Effector memory CD8-positive, alpha-beta T cell (primary cell): ENCODE results near the gene FHDC1.
"Not testable (repeated sequence)": the region's sequence is repeated elsewhere in the genome, so short reads cannot be mapped to it uniquely, and the experiment has no call there.

Source experiments
- ATAC-seq: fragments of 150-1000 bp; cut with Tn5 transposase; replicated peaks from 2 replicates; pipeline ENCODE4 v1.10.0; 2021; ENCODE audit warnings: mild to moderate bottlenecking, moderate library complexity
- DNase-seq, 3 experiments: peaks; one replicate each; pipeline ENCODE4 v3.0.0; 2021
- H3K27ac Mint-ChIP-seq, 2 donors: one replicate each; pipeline ENCODE4 v1.8.0; 2022; ENCODE audit warnings: mild to moderate bottlenecking in 2 of 2, mixed read lengths in 2 of 2, moderate library complexity in 2 of 2
- H3K27me3 Mint-ChIP-seq, 2 donors: one replicate each; pipeline ENCODE4 v1.8.0; 2022; ENCODE audit warnings: mixed read lengths in 2 of 2
- H3K36me3 Mint-ChIP-seq: one replicate; pipeline ENCODE4 v1.8.0; 2022; ENCODE audit warnings: mild to moderate bottlenecking, moderate library complexity, mixed read lengths; ENCODE audit not compliant: insufficient read depth
- H3K4me1 Mint-ChIP-seq, 2 donors: one replicate each; pipeline ENCODE4 v1.8.0; 2022; ENCODE audit warnings: low read depth in 2 of 2, mixed read lengths in 2 of 2
- H3K4me3 Mint-ChIP-seq, 2 donors: one replicate each; pipeline ENCODE4 v1.8.0; 2022; ENCODE audit warnings: mild to moderate bottlenecking in 2 of 2, mixed read lengths in 2 of 2, moderate library complexity in 2 of 2
- H3K9me3 Mint-ChIP-seq, 2 donors: one replicate each; pipeline ENCODE4 v1.8.0; 2022; ENCODE audit warnings: mixed read lengths in 2 of 2
- total RNA-seq, 9 experiments: gene quantifications; one replicate each; lab custom pipeline; 2026; lab: John Stamatoyannopoulos, UW

FHDC1 gene
- 0 to 1.5 (median 0.25) reads per million in 9 experiments for total RNA-seq

GRCh38 chr4:152935631-152936445 is at the start of gene FHDC1:
Gene FHDC1 (plus strand): TSS chr4:152936323. CDS start chr4:152943058, 6,735 bp downstream.
- H3K9me3 Mint-ChIP-seq: no peaks in the 10 kb centered on the region
- peaks cover 14 to 18% of the 10 kb centered on the region in 2 donors for H3K4me1 Mint-ChIP-seq
- peaks cover 58 to 63% of the 10 kb centered on the region in 2 donors for H3K27me3 Mint-ChIP-seq
- H3K27ac Mint-ChIP-seq: no peak within 1 kb of the TSS
- peak within 1 kb of the TSS; percentile 40 to 72 for H3K4me3 Mint-ChIP-seq
- DNase-seq (no peak), ATAC-seq (peak; percentile 29)
- H3K36me3 Mint-ChIP-seq: no peaks in the 10 kb centered on the region

GRCh38 chr4:152887981-152888380 is 48.1 kb upstream of the FHDC1 start:
- DNase-seq (no peak), ATAC-seq (no peak)
- Mint-ChIP-seq H3K36me3 (peaks cover 4% of the 10 kb centered on the region), H3K27me3 (no peaks in the 10 kb centered on the region), H3K4me3 (no peak overlapping the region), H3K9me3 (no peaks in the 10 kb centered on the region), H3K27ac (no peak overlapping the region), H3K4me1 (no peaks in the 10 kb centered on the region)

- no peak overlapping the region for H3K4me3 Mint-ChIP-seq
- DNase-seq (no peak), ATAC-seq (no peak)
- no peaks in the 10 kb centered on the region for H3K27me3 Mint-ChIP-seq
- peak overlapping the region in 1 of 2 donors; percentile 13 for H3K27ac Mint-ChIP-seq
- H3K36me3 Mint-ChIP-seq: peaks cover 8% of the 10 kb centered on the region
- H3K4me1 Mint-ChIP-seq: peaks cover 0 to 4% of the 10 kb centered on the region in 2 donors
- H3K9me3 Mint-ChIP-seq: no peaks in the 10 kb centered on the region
Observed at GRCh38 chr4:152892974-152893373, 43.1 kb upstream of the FHDC1 start.

GRCh38 chr4:152894673-152895072 is 41.5 kb upstream of the FHDC1 start:
- no peak overlapping the region for H3K4me3 Mint-ChIP-seq
- peaks cover 10% of the 10 kb centered on the region for H3K36me3 Mint-ChIP-seq

GRCh38 chr4:152896811-152897210 is 39.3 kb upstream of the FHDC1 start:
- ATAC-seq: no peak
- Mint-ChIP-seq H3K36me3 (peaks cover 10% of the 10 kb centered on the region), H3K27me3 (no peaks in the 10 kb centered on the region), H3K9me3 (no peaks in the 10 kb centered on the region), H3K4me3 (no peak overlapping the region), H3K27ac (no peak overlapping the region), H3K4me1 (peaks cover 0 to 4% of the 10 kb centered on the region in 2 donors)
- no peak for DNase-seq

More at GRCh38 chr4:152894673-152895072, 41.5 kb upstream of the FHDC1 start:
- H3K27ac Mint-ChIP-seq: no peak overlapping the region
- DNase-seq: no peak
- H3K27me3 Mint-ChIP-seq: no peaks in the 10 kb centered on the region
- no peaks in the 10 kb centered on the region for H3K9me3 Mint-ChIP-seq
- no peak for ATAC-seq
- H3K4me1 Mint-ChIP-seq: peaks cover 0 to 4% of the 10 kb centered on the region in 2 donors

GRCh38 chr4:152898133-152898532 is 38.0 kb upstream of the FHDC1 start:
- not testable (repeated sequence) for H3K9me3 Mint-ChIP-seq, H3K4me3 Mint-ChIP-seq, DNase-seq, ATAC-seq, H3K4me1 Mint-ChIP-seq, H3K36me3 Mint-ChIP-seq, H3K27me3 Mint-ChIP-seq, H3K27ac Mint-ChIP-seq

GRCh38 chr4:152898606-152899005 is 37.5 kb upstream of the FHDC1 start:
- no peaks in the 10 kb centered on the region for H3K9me3 Mint-ChIP-seq
- H3K36me3 Mint-ChIP-seq: peaks cover 3% of the 10 kb centered on the region
- H3K4me1 Mint-ChIP-seq: peaks cover 0 to 4% of the 10 kb centered on the region in 2 donors
- DNase-seq (no peak), ATAC-seq (no peak)
- H3K4me3 Mint-ChIP-seq: no peak overlapping the region
- H3K27me3 Mint-ChIP-seq: no peaks in the 10 kb centered on the region
- no peak overlapping the region for H3K27ac Mint-ChIP-seq

- no peak for ATAC-seq
- no peak for DNase-seq
- H3K36me3 Mint-ChIP-seq: peaks cover 3% of the 10 kb centered on the region
- peaks cover 0 to 4% of the 10 kb centered on the region in 2 donors for H3K4me1 Mint-ChIP-seq
- H3K4me3 Mint-ChIP-seq: no peak overlapping the region
- H3K27me3 Mint-ChIP-seq: no peaks in the 10 kb centered on the region
- no peaks in the 10 kb centered on the region for H3K9me3 Mint-ChIP-seq
- H3K27ac Mint-ChIP-seq: no peak overlapping the region
Observed at GRCh38 chr4:152900395-152900794, 35.7 kb upstream of the FHDC1 start.

GRCh38 chr4:152901205-152901604 is 34.9 kb upstream of the FHDC1 start:
- no peaks in the 10 kb centered on the region for H3K27me3 Mint-ChIP-seq
- ATAC-seq (no peak), DNase-seq (no peak)
- H3K4me3 Mint-ChIP-seq: no peak overlapping the region
- peaks cover 3% of the 10 kb centered on the region for H3K36me3 Mint-ChIP-seq
- H3K4me1 Mint-ChIP-seq: no peaks in the 10 kb centered on the region
- H3K27ac Mint-ChIP-seq: no peak overlapping the region
- no peaks in the 10 kb centered on the region for H3K9me3 Mint-ChIP-seq

GRCh38 chr4:152903658-152904057 is 32.5 kb upstream of the FHDC1 start:
- ATAC-seq (no peak), DNase-seq (no peak)
- H3K9me3 Mint-ChIP-seq: no peaks in the 10 kb centered on the region
- no peak overlapping the region for H3K4me3 Mint-ChIP-seq
- H3K4me1 Mint-ChIP-seq: peaks cover 0 to 6% of the 10 kb centered on the region in 2 donors
- peaks cover 6% of the 10 kb centered on the region for H3K36me3 Mint-ChIP-seq
- no peaks in the 10 kb centered on the region for H3K27me3 Mint-ChIP-seq
- H3K27ac Mint-ChIP-seq: no peak overlapping the region

GRCh38 chr4:152909901-152910300 is 26.2 kb upstream of the FHDC1 start:
- ATAC-seq (no peak), DNase-seq (no peak)
- Mint-ChIP-seq H3K4me1 (peaks cover 0 to 6% of the 10 kb centered on the region in 2 donors), H3K27ac (no peak overlapping the region), H3K27me3 (no peaks in the 10 kb centered on the region), H3K36me3 (peaks cover 6% of the 10 kb centered on the region), H3K9me3 (no peaks in the 10 kb centered on the region), H3K4me3 (no peak overlapping the region)

GRCh38 chr4:152910521-152910920 is 25.6 kb upstream of the FHDC1 start:
- H3K36me3 Mint-ChIP-seq: peaks cover 6% of the 10 kb centered on the region
- no peaks in the 10 kb centered on the region for H3K9me3 Mint-ChIP-seq
- DNase-seq: no peak
- no peaks in the 10 kb centered on the region for H3K27me3 Mint-ChIP-seq
- peaks cover 0 to 6% of the 10 kb centered on the region in 2 donors for H3K4me1 Mint-ChIP-seq
- H3K4me3 Mint-ChIP-seq: no peak overlapping the region
- H3K27ac Mint-ChIP-seq: no peak overlapping the region
- ATAC-seq: no peak

GRCh38 chr4:152917543-152918395 is 18.4 kb upstream of the FHDC1 start:
- H3K9me3 Mint-ChIP-seq: peaks cover 0 to 8% of the 10 kb centered on the region in 2 donors
- no peaks in the 10 kb centered on the region for H3K36me3 Mint-ChIP-seq
- DNase-seq: no peak
- peaks cover 0 to 8% of the 10 kb centered on the region in 2 donors for H3K27me3 Mint-ChIP-seq
- H3K4me3 Mint-ChIP-seq: no peak overlapping the region
- no peak overlapping the region for H3K27ac Mint-ChIP-seq
- ATAC-seq: no peak
- H3K4me1 Mint-ChIP-seq: no peaks in the 10 kb centered on the region
